ENCODE data around the gene LSS.

The LSS gene

GRCh38 chr21:46199436-46200373, 28.9 kb downstream of the LSS start:
- peaks cover 73% of the 10 kb centered on the region for H3K36me3 ChIP-seq (ENCODE audit: insufficient read depth, low read length)
- H3K9me3 ChIP-seq (ENCODE audit: insufficient read depth, low read depth, low read length) = no peaks in the 10 kb centered on the region
- H3K4me3 ChIP-seq (ENCODE audit: low read length) = no peak overlapping the region
- H3K9ac ChIP-seq (ENCODE audit: low read depth, low read length) = no peak overlapping the region
- no peaks in the 10 kb centered on the region for H3K27me3 ChIP-seq (ENCODE audit: insufficient read depth, low read length)
- no peaks in the 10 kb centered on the region for H3K4me1 ChIP-seq (ENCODE audit: insufficient read depth, low read length)
- H3K27ac ChIP-seq (ENCODE audit: low read depth, low read length) = no peak overlapping the region
- 77% methylated on average over 10 of the region's 13 CpGs for WGBS

- no peak overlapping the region for H3K9ac ChIP-seq (ENCODE audit: low read depth, low read length)
- H3K9me3 ChIP-seq (ENCODE audit: insufficient read depth, low read depth, low read length) = no peaks in the 10 kb centered on the region
- H3K36me3 ChIP-seq (ENCODE audit: insufficient read depth, low read length) = peaks cover 82% of the 10 kb centered on the region
- 91% methylated on average over 20 of the region's 20 CpGs for WGBS
- H3K27me3 ChIP-seq (ENCODE audit: insufficient read depth, low read length) = no peaks in the 10 kb centered on the region
- H3K4me3 ChIP-seq (ENCODE audit: low read length) = no peak overlapping the region
- no peak overlapping the region for H3K27ac ChIP-seq (ENCODE audit: low read depth, low read length)
- no peaks in the 10 kb centered on the region for H3K4me1 ChIP-seq (ENCODE audit: insufficient read depth, low read length)
Observed at GRCh38 chr21:46196733-46197132, 31.8 kb downstream of the LSS start.

- Histone ChIP-seq H3K4me3 (ENCODE audit: low read length) (no peak overlapping the region), H3K27ac (ENCODE audit: low read depth, low read length) (no peak overlapping the region), H3K27me3 (ENCODE audit: insufficient read depth, low read length) (no peaks in the 10 kb centered on the region), H3K9me3 (ENCODE audit: insufficient read depth, low read depth, low read length) (no peaks in the 10 kb centered on the region), H3K4me1 (ENCODE audit: insufficient read depth, low read length) (no peaks in the 10 kb centered on the region), H3K9ac (ENCODE audit: low read depth, low read length) (no peak overlapping the region), H3K36me3 (ENCODE audit: insufficient read depth, low read length) (peaks cover 86% of the 10 kb centered on the region)
- WGBS = 91% methylated on average over 20 of the region's 20 CpGs
Observed at GRCh38 chr21:46195595-46196195, 32.9 kb downstream of the LSS start.

GRCh38 chr21:46194374-46195334, 33.9 kb downstream of the LSS start:
- H3K27ac ChIP-seq (ENCODE audit: low read depth, low read length) = no peak overlapping the region

GRCh38 chr21:46193829-46194373, 34.7 kb downstream of the LSS start:
- Histone ChIP-seq H3K4me1 (ENCODE audit: insufficient read depth, low read length) (peaks cover 5% of the 10 kb centered on the region; the same call in 1 of the 2 replicates), H3K9me3 (ENCODE audit: insufficient read depth, low read depth, low read length) (no peaks in the 10 kb centered on the region), H3K36me3 (ENCODE audit: insufficient read depth, low read length) (peaks cover 80% of the 10 kb centered on the region), H3K9ac (ENCODE audit: low read depth, low read length) (no peak overlapping the region), H3K27me3 (ENCODE audit: insufficient read depth, low read length) (no peaks in the 10 kb centered on the region), H3K4me3 (ENCODE audit: low read length) (no peak overlapping the region), H3K27ac (ENCODE audit: low read depth, low read length) (no peak overlapping the region)
- 97% methylated on average over 10 of the region's 10 CpGs for WGBS

More at GRCh38 chr21:46194374-46195334, 33.9 kb downstream of the LSS start:
- no peaks in the 10 kb centered on the region for H3K27me3 ChIP-seq (ENCODE audit: insufficient read depth, low read length)
- 95% methylated on average over 34 of the region's 34 CpGs for WGBS
- peaks cover 85% of the 10 kb centered on the region for H3K36me3 ChIP-seq (ENCODE audit: insufficient read depth, low read length)
- H3K9me3 ChIP-seq (ENCODE audit: insufficient read depth, low read depth, low read length) = no peaks in the 10 kb centered on the region
- H3K4me1 ChIP-seq (ENCODE audit: insufficient read depth, low read length) = no peaks in the 10 kb centered on the region
- no peak overlapping the region for H3K9ac ChIP-seq (ENCODE audit: low read depth, low read length)
- H3K4me3 ChIP-seq (ENCODE audit: low read length) = no peak overlapping the region

GRCh38 chr21:46191686-46192575, 36.6 kb downstream of the LSS start:
- peaks cover 20% of the 10 kb centered on the region; the same call in 1 of the 2 replicates for H3K4me1 ChIP-seq (ENCODE audit: insufficient read depth, low read length)
- no peaks in the 10 kb centered on the region for H3K27me3 ChIP-seq (ENCODE audit: insufficient read depth, low read length)
- H3K4me3 ChIP-seq (ENCODE audit: low read length) = no peak overlapping the region
- no peaks in the 10 kb centered on the region for H3K9me3 ChIP-seq (ENCODE audit: insufficient read depth, low read depth, low read length)
- peaks cover 77% of the 10 kb centered on the region for H3K36me3 ChIP-seq (ENCODE audit: insufficient read depth, low read length)
- no peak overlapping the region for H3K9ac ChIP-seq (ENCODE audit: low read depth, low read length)
- 94% methylated on average over 20 of the region's 20 CpGs for whole genome bisulfite sequencing
- no peak overlapping the region for H3K27ac ChIP-seq (ENCODE audit: low read depth, low read length)

GRCh38 chr21:46191257-46191685, 37.3 kb downstream of the LSS start:
- H3K36me3 ChIP-seq (ENCODE audit: insufficient read depth, low read length) = peaks cover 70% of the 10 kb centered on the region
- H3K4me3 ChIP-seq (ENCODE audit: low read length) = no peak overlapping the region
- H3K27me3 ChIP-seq (ENCODE audit: insufficient read depth, low read length) = no peaks in the 10 kb centered on the region
- no peak overlapping the region for H3K27ac ChIP-seq (ENCODE audit: low read depth, low read length)
- peaks cover 20% of the 10 kb centered on the region; the same call in 1 of the 2 replicates for H3K4me1 ChIP-seq (ENCODE audit: insufficient read depth, low read length)
- H3K9me3 ChIP-seq (ENCODE audit: insufficient read depth, low read depth, low read length) = no peaks in the 10 kb centered on the region
- WGBS = 84% methylated on average over 4 of the region's 4 CpGs
- no peak overlapping the region for H3K9ac ChIP-seq (ENCODE audit: low read depth, low read length)

GRCh38 chr21:46190491-46191131, 38.0 kb downstream of the LSS start:
- H3K4me1 ChIP-seq (ENCODE audit: insufficient read depth, low read length) = peaks cover 20% of the 10 kb centered on the region; the same call in 1 of the 2 replicates
- H3K9ac ChIP-seq (ENCODE audit: low read depth, low read length) = no peak overlapping the region
- WGBS = 94% methylated on average over 15 of the region's 15 CpGs
- no peak overlapping the region; the same call in 1 of the 2 replicates for H3K27ac ChIP-seq (ENCODE audit: low read depth, low read length)
- H3K27me3 ChIP-seq (ENCODE audit: insufficient read depth, low read length) = no peaks in the 10 kb centered on the region
- no peaks in the 10 kb centered on the region for H3K9me3 ChIP-seq (ENCODE audit: insufficient read depth, low read depth, low read length)
- H3K4me3 ChIP-seq (ENCODE audit: low read length) = no peak overlapping the region
- H3K36me3 ChIP-seq (ENCODE audit: insufficient read depth, low read length) = peaks cover 63% of the 10 kb centered on the region

GRCh38 chr21:46189959-46190490, 38.5 kb downstream of the LSS start:
- Histone ChIP-seq H3K27me3 (ENCODE audit: insufficient read depth, low read length) (no peaks in the 10 kb centered on the region), H3K9ac (ENCODE audit: low read depth, low read length) (no peak overlapping the region), H3K4me3 (ENCODE audit: low read length) (no peak overlapping the region), H3K4me1 (ENCODE audit: insufficient read depth, low read length) (peaks cover 25% of the 10 kb centered on the region; the same call in 1 of the 2 replicates), H3K9me3 (ENCODE audit: insufficient read depth, low read depth, low read length) (no peaks in the 10 kb centered on the region), H3K36me3 (ENCODE audit: insufficient read depth, low read length) (peaks cover 58% of the 10 kb centered on the region), H3K27ac (ENCODE audit: low read depth, low read length) (no peak overlapping the region; the same call in 1 of the 2 replicates)
- 94% methylated on average over 14 of the region's 14 CpGs for WGBS

Data from HUES64 (cell line).